ENCODE data around the gene DPYD. TPM values are rescaled to one million over a fixed set of nuclear protein-coding genes. Genes with fewer than 3 reads are reported as not detected.

Gene DPYD
- total RNA-seq, 4 donors from 2014 or later: 30.6 to 58.4 (median 35.4) TPM

GRCh38 chr1:97164276-97164639 is 756.6 kb downstream of the DPYD start:
- Histone ChIP-seq H3K36me3 (no peaks in the 10 kb centered on the region), H3K4me1 (no peaks in the 10 kb centered on the region), H3K27ac (no peak overlapping the region), H3K4me3 (no peak overlapping the region), H3K9me3 (no peaks in the 10 kb centered on the region), H3K27me3 (no peaks in the 10 kb centered on the region)
- intact Hi-C loops (cut with DNase I): no loop called here
- WGBS, 2 donors: 76 to 86% methylated on average over 1 of the region's 1 CpG
- DNase-seq: no peak
- TF ChIP-seq CTCF (IDR thresholded peaks at IDR 0.05) (no peak), POLR2A (IDR thresholded peaks at IDR 0.05) (no peak)

GRCh38 chr1:97163591-97164275 is 757.1 kb downstream of the DPYD start:
- H3K4me3 ChIP-seq: no peak overlapping the region
- H3K4me1 ChIP-seq: no peaks in the 10 kb centered on the region
- WGBS, 2 donors: 88 to 90% methylated on average over 1 of the region's 1 CpG
- H3K27ac ChIP-seq: no peak overlapping the region
- intact Hi-C loops (cut with DNase I): no loop called here
- no peaks in the 10 kb centered on the region for H3K36me3 ChIP-seq
- no peaks in the 10 kb centered on the region for H3K9me3 ChIP-seq
- DNase-seq: no peak
- TF ChIP-seq CTCF (IDR thresholded peaks at IDR 0.05) (no peak), POLR2A (IDR thresholded peaks at IDR 0.05) (no peak)
- H3K27me3 ChIP-seq: no peaks in the 10 kb centered on the region

GRCh38 chr1:97160818-97161217 is 760.0 kb downstream of the DPYD start:
- no peaks in the 10 kb centered on the region for H3K27me3 ChIP-seq
- intact Hi-C loops (cut with DNase I): no loop called here
- TF ChIP-seq CTCF (IDR thresholded peaks at IDR 0.05): no peak
- TF ChIP-seq POLR2A (IDR thresholded peaks at IDR 0.05): no peak
- WGBS, 2 donors: 31 to 47% methylated on average over 4 of the region's 4 CpGs
- H3K9me3 ChIP-seq: no peaks in the 10 kb centered on the region
- DNase-seq: no peak
- H3K36me3 ChIP-seq: no peaks in the 10 kb centered on the region
- H3K4me1 ChIP-seq: no peaks in the 10 kb centered on the region
- H3K27ac ChIP-seq: no peak overlapping the region
- no peak overlapping the region for H3K4me3 ChIP-seq

- Histone ChIP-seq H3K27ac (no peak overlapping the region), H3K27me3 (no peaks in the 10 kb centered on the region), H3K4me3 (no peak overlapping the region), H3K9me3 (no peaks in the 10 kb centered on the region), H3K36me3 (no peaks in the 10 kb centered on the region), H3K4me1 (no peaks in the 10 kb centered on the region)
- DNase-seq: no peak
- intact Hi-C loops (cut with DNase I): no loop called here
- TF ChIP-seq POLR2A (IDR thresholded peaks at IDR 0.05) (no peak), CTCF (IDR thresholded peaks at IDR 0.05) (no peak)
These were observed 761.5 kb downstream of the DPYD start for GRCh38 chr1:97159342-97159741.

GRCh38 chr1:97158691-97159096 is 762.1 kb downstream of the DPYD start:
- no peaks in the 10 kb centered on the region for H3K4me1 ChIP-seq
- intact Hi-C loops (cut with DNase I): no loop called here
- no peak for DNase-seq
- H3K27ac ChIP-seq: no peak overlapping the region
- TF ChIP-seq CTCF (IDR thresholded peaks at IDR 0.05) (no peak), POLR2A (IDR thresholded peaks at IDR 0.05) (no peak)
- H3K27me3 ChIP-seq: no peaks in the 10 kb centered on the region
- WGBS, 2 donors: 43 to 61% methylated on average over 1 of the region's 1 CpG
- no peaks in the 10 kb centered on the region for H3K36me3 ChIP-seq
- no peak overlapping the region for H3K4me3 ChIP-seq
- no peaks in the 10 kb centered on the region for H3K9me3 ChIP-seq
